ENCODE data around the gene AGAP1. TPM values are rescaled to one million over a fixed set of nuclear protein-coding genes. Genes with fewer than 3 reads are reported as not detected.
"Not testable (repeated sequence)": the region's sequence is repeated elsewhere in the genome, so short reads cannot be mapped to it uniquely, and the experiment has no call there.

The AGAP1 gene
- polyA plus RNA-seq, 1 experiment = 12.4 TPM

- ChIA-PET CTCF (interaction anchor here (0.6 to 0.8 kb wide), 2 partner anchors 197 to 350 kb away, joined by 3 to 7 read pairs; no protein-coding TSS in a partner anchor), POLR2A (interaction anchor here (0.7 kb wide), 1 partner anchor 10 kb away, joined by 7 read pairs; no protein-coding TSS in a partner anchor)
- DNase-seq (ENCODE audit: low read depth, low spot score) = no peak
- Histone ChIP-seq H3K4me3 (ENCODE audit: low read depth, low read length) (no peak overlapping the region), H3K27ac (ENCODE audit: low read depth, low read length) (no peak overlapping the region), H3K27me3 (ENCODE audit: control insufficient read depth, insufficient read depth, low read length) (no peaks in the 10 kb centered on the region), H3K9me3 (ENCODE audit: control insufficient read depth, insufficient read depth, low read length) (no peaks in the 10 kb centered on the region)
- no peak for TF ChIP-seq CTCF (IDR thresholded peaks at IDR 0.05; ENCODE audit: low read depth, low read length)
Measured at GRCh38 chr2:235945608-235946140, 451.8 kb downstream of the AGAP1 start.

GRCh38 chr2:235946590-235946989, 452.7 kb downstream of the AGAP1 start:
- ChIA-PET POLR2A (no interaction called here), CTCF (interaction anchor here (0.7 kb wide), 1 partner anchor 22 kb away, joined by 5 read pairs; no protein-coding TSS in a partner anchor)
- H3K27ac ChIP-seq (ENCODE audit: low read depth, low read length) = no peak overlapping the region
- no peak overlapping the region for H3K4me3 ChIP-seq (ENCODE audit: low read depth, low read length)
- H3K27me3 ChIP-seq (ENCODE audit: control insufficient read depth, insufficient read depth, low read length) = no peaks in the 10 kb centered on the region
- no peaks in the 10 kb centered on the region for H3K9me3 ChIP-seq (ENCODE audit: control insufficient read depth, insufficient read depth, low read length)
- no peak for DNase-seq (ENCODE audit: low read depth, low spot score)
- TF ChIP-seq CTCF (IDR thresholded peaks at IDR 0.05; ENCODE audit: low read depth, low read length) = no peak

GRCh38 chr2:235947055-235947454, 453.2 kb downstream of the AGAP1 start:
- CTCF ChIA-PET; H3K27ac ChIP-seq (ENCODE audit: low read depth, low read length); H3K27me3 ChIP-seq (ENCODE audit: control insufficient read depth, insufficient read depth, low read length); DNase-seq (ENCODE audit: low read depth, low spot score); H3K9me3 ChIP-seq (ENCODE audit: control insufficient read depth, insufficient read depth, low read length); POLR2A ChIA-PET; H3K4me3 ChIP-seq (ENCODE audit: low read depth, low read length): not testable (repeated sequence)

GRCh38 chr2:235949567-235950472, 456.0 kb downstream of the AGAP1 start:
- CTCF ChIA-PET = no interaction called here
- no peak for TF ChIP-seq CTCF (IDR thresholded peaks at IDR 0.05; ENCODE audit: low read depth, low read length)
- H3K4me3 ChIP-seq (ENCODE audit: low read depth, low read length) = no peak overlapping the region
- DNase-seq (ENCODE audit: low read depth, low spot score) = no peak
- no peaks in the 10 kb centered on the region for H3K27me3 ChIP-seq (ENCODE audit: control insufficient read depth, insufficient read depth, low read length)
- POLR2A ChIA-PET = no interaction called here
- no peaks in the 10 kb centered on the region for H3K9me3 ChIP-seq (ENCODE audit: control insufficient read depth, insufficient read depth, low read length)
- no peak overlapping the region for H3K27ac ChIP-seq (ENCODE audit: low read depth, low read length)

GRCh38 chr2:235950473-235950809, 456.6 kb downstream of the AGAP1 start:
- H3K9me3 ChIP-seq (ENCODE audit: control insufficient read depth, insufficient read depth, low read length) = no peaks in the 10 kb centered on the region
- H3K27ac ChIP-seq (ENCODE audit: low read depth, low read length) = no peak overlapping the region
- no peak overlapping the region for H3K4me3 ChIP-seq (ENCODE audit: low read depth, low read length)
- DNase-seq (ENCODE audit: low read depth, low spot score) = no peak
- ChIA-PET CTCF (no interaction called here), POLR2A (no interaction called here)
- no peak for TF ChIP-seq CTCF (IDR thresholded peaks at IDR 0.05; ENCODE audit: low read depth, low read length)
- H3K27me3 ChIP-seq (ENCODE audit: control insufficient read depth, insufficient read depth, low read length) = no peaks in the 10 kb centered on the region

Measured in AG04450 (cell line).